Duodenal mucosa (tissue), 2 donors: ENCODE measurements around the gene PTPRCAP.

Experiments
- H3K27ac ChIP-seq: one replicate; pipeline ENCODE4 v1.7.0; 2013; ENCODE audit warnings: low read depth, low read length
- H3K27me3 ChIP-seq, 2 donors: one replicate each; pipeline ENCODE4 v1.7.0; 2013; ENCODE audit warnings: low read length in 2 of 2, control low read depth in 1 of 2; ENCODE audit not compliant: insufficient read depth in 2 of 2, control insufficient read depth in 1 of 2
- H3K36me3 ChIP-seq, 2 donors: one replicate each; pipeline ENCODE4 v1.7.0; 2013; ENCODE audit warnings: low read length in 2 of 2, control low read depth in 1 of 2; ENCODE audit not compliant: insufficient read depth in 2 of 2, control insufficient read depth in 1 of 2
- H3K4me1 ChIP-seq, 2 donors: one replicate each; pipeline ENCODE4 v1.7.0; 2013; ENCODE audit warnings: low read length in 2 of 2, control low read depth in 1 of 2; ENCODE audit not compliant: insufficient read depth in 2 of 2, control insufficient read depth in 1 of 2
- H3K4me3 ChIP-seq, 2 donors: one replicate each; pipeline ENCODE4 v1.7.0; 2013; ENCODE audit warnings: low read length in 2 of 2, low read depth in 1 of 2
- H3K9ac ChIP-seq, 2 donors: one replicate each; pipeline ENCODE4 v1.7.0; 2013; ENCODE audit warnings: low read length in 2 of 2, low read depth in 1 of 2
- H3K9me3 ChIP-seq, 2 donors: one replicate each; pipeline ENCODE4 v1.7.0; 2013; ENCODE audit warnings: low read length in 2 of 2, control low read depth in 1 of 2; ENCODE audit not compliant: control insufficient read depth in 1 of 2

Gene PTPRCAP

GRCh38 chr11:67415501-67416304 lies 21.8 kb downstream of the PTPRCAP start, which contains the start of gene CARNS1:
CARNS1 (plus strand) TSS chr11:67415678; CDS start chr11:67416200, 522 bp downstream.
- Histone ChIP-seq H3K27me3 (peaks cover 6 to 9% of the 10 kb centered on the region in 2 donors), H3K4me3 (peak within 1 kb of the TSS; percentile 4 to 29), H3K36me3 (no peaks in the 10 kb centered on the region), H3K9me3 (no peaks in the 10 kb centered on the region), H3K4me1 (peaks cover 19 to 22% of the 10 kb centered on the region in 2 donors), H3K27ac (no peak within 1 kb of the TSS), H3K9ac (no peak within 1 kb of the TSS)

DNA sequence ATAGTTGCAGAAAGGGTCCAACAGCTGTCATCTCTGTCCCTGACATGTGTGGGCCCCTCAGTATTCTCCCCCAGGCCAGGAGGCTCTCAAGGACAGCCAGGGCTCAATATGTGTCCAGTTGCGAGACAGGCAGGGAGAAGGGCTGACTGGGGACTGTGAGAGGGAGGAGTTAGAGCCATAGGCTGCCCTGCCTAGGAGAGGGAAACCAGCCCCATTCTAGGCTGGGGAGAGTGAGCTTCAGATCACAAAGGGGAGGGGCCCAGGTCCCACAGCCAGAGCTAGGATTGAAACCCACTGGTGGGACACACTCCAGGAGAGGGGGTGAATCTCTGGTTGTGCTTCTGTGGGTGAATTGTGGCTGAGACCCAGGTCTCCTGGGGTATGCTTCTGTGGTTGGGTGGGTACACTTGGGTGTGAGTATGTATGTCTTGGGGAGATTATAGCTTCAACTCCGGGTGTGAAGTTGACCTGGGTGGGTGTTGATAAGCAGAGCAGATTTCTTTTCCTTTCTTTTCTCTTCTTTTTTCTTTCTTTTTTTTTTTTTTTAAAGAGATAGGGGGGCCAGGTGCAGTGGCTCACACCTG lies 24.1 kb downstream of the PTPRCAP start:
- Histone ChIP-seq H3K27me3 (peaks cover 6 to 15% of the 10 kb centered on the region in 2 donors), H3K4me1 (peaks cover 19 to 27% of the 10 kb centered on the region in 2 donors), H3K4me3 (no peak overlapping the region), H3K36me3 (no peaks in the 10 kb centered on the region), H3K9me3 (no peaks in the 10 kb centered on the region), H3K27ac (no peak overlapping the region), H3K9ac (no peak overlapping the region)

DNA sequence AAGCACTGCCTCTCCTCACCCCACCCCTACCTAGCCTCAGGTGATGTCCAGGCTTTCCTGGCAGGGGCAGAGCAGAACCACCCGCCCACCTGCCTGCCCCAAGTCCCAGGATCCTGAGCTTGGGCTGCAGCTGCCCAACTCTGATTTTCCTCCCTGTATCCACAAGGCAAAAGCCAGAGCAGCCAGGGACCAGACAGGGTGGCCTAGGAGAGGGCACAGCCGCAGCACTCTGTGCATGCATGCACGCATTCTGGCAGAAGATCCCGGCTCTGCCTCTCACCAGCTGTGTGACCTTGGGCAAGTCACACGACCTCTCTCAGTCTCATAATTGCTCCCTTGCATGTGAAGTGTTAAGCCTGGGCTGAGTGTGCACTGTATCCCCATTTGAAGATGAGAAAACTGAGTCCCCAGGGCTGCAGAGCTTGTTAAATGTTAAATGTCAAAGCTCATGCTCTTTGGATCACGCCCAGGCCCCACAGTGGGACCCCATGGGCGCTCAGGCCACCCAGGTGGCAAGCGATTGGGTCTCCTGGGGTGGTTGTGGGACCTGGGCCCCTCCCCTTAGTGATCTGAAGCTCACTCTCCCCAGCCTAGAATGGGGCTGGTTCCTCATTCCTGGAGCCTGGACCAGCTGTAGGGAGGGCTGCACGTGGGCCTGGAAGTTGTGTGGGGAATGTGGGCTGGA lies 24.8 kb downstream of the PTPRCAP start:
- Histone ChIP-seq H3K27ac (no peak overlapping the region), H3K9ac (no peak overlapping the region), H3K9me3 (no peaks in the 10 kb centered on the region), H3K27me3 (peaks cover 6 to 15% of the 10 kb centered on the region in 2 donors), H3K4me1 (peaks cover 19 to 33% of the 10 kb centered on the region in 2 donors), H3K36me3 (no peaks in the 10 kb centered on the region), H3K4me3 (no peak overlapping the region)

DNA sequence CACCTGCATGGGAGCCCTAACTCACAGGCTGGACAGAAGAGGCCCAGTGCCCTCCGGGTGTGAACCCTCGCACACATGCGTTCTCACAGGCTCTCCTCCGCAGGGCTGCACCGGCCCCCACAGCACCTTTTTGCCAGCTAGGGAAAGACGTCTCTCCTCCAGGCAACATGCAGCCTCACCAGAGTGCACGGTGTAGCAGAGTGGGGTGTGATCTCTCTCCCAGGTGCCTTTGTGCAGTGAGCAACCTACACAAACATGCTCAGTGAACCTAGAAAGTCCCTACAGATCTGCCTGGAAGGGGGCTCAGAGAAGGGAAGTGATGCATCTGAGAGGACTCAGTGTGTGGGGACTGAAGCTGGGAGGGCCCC lies 25.7 kb downstream of the PTPRCAP start:
- Histone ChIP-seq H3K4me1 (peaks cover 17 to 42% of the 10 kb centered on the region in 2 donors), H3K27me3 (peaks cover 6 to 15% of the 10 kb centered on the region in 2 donors), H3K4me3 (no peak overlapping the region), H3K9ac (no peak overlapping the region), H3K9me3 (no peaks in the 10 kb centered on the region), H3K27ac (no peak overlapping the region), H3K36me3 (no peaks in the 10 kb centered on the region)

DNA sequence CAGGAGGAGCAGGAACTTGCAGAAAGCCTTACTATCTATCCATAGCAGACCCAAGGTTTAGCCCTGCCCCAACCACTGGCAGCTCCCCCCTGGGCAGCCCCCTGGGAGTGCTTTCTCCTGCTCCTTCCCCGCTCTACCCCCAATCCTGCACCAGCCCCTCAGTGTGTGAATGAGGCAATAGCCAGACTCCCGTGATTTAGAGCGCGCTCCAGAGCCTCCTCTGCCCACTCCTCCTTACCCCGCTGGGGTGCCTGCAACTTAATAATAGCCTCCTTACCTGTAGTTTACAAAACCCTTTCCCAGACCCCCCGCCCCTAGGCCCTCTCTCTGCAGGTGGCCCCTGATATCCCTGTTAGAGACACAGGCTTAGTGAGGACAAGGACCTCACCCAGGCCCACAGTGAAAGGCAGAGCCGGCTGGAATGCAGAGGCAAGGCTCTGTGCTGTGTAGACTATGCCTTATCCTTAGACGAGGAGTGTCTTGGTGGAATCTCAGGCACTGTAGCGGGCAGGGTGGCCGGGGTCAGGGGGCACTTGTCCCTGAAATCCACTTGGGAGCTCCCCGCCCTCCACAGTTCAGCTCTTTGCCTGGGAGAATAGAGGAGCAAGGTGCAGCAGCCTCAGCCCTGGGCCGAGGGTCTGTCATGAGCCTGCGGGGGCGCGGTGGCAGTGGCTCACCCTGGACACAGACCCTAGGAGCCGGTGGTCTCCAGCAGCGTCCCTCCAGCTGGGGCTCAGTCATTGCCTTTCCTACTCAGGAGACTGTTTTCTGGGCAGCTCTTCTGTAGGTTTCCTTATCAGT lies 26.3 kb downstream of the PTPRCAP start:
- Histone ChIP-seq H3K4me3 (no peak overlapping the region), H3K9me3 (no peaks in the 10 kb centered on the region), H3K27me3 (peaks cover 6 to 15% of the 10 kb centered on the region in 2 donors), H3K27ac (no peak overlapping the region), H3K36me3 (no peaks in the 10 kb centered on the region), H3K4me1 (peaks cover 14 to 46% of the 10 kb centered on the region in 2 donors), H3K9ac (no peak overlapping the region)

DNA sequence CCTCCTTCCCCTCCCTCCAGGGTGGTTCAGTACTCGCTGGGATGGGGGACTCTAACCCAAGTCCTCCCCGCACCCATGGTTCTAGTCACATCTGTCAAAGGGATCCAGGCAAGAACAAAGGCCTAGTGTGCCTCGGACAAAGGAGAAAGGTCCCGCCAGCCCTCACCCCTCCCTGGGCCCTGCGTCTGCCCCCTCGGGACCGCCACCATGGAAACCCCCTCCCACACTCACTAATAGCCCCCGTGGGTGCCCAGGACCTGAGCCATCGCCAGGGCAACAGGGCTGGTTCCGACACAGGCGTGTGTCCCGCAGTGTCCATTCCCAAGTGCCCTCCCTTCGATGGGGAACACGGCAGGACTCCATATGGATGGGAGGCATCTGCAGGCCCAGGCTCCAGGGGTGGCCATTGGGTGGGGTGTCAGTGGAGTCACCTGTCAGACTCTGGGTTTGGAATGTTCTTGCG lies 27.1 kb downstream of the PTPRCAP start:
- no peaks in the 10 kb centered on the region for H3K36me3 ChIP-seq
- no peaks in the 10 kb centered on the region for H3K9me3 ChIP-seq
- peaks cover 9 to 53% of the 10 kb centered on the region in 2 donors for H3K4me1 ChIP-seq
- H3K27ac ChIP-seq: no peak overlapping the region
- peak overlapping the region in 1 of 2 donors; percentile 13 for H3K4me3 ChIP-seq
- no peak overlapping the region for H3K9ac ChIP-seq
- peaks cover 6 to 15% of the 10 kb centered on the region in 2 donors for H3K27me3 ChIP-seq

DNA sequence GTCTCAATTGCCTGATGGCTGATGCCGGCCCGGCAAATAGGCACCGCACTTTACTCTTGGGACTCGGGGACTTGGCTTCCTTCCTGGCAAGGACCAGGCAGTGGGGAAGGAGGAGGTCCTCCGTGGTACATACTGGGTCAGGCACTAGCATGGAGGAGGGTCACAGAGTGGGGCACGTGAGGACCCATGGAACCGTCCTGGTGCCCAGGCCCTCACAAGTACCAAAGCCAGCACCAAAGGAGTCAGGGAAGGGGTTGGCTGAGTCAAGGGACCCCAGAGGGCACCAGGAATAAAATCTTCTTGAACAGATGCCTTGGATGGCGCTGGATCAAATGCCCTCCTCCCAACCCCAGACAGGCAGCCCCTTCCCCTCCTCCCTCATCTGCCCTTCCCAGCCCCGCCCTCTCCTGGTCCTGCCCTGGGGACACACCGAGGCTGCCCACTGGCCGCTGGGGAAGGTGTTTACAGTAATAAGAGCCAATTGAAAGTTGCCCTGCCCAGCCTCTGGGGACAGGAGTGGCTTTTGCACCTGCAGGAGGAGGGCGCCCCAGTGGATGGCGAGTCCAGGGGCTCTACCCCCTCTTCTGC lies 27.6 kb downstream of the PTPRCAP start:
- H3K36me3 ChIP-seq: no peaks in the 10 kb centered on the region
- H3K27me3 ChIP-seq: peaks cover 6 to 15% of the 10 kb centered on the region in 2 donors
- H3K9ac ChIP-seq: peak overlapping the region in 1 of 2 donors; percentile 10
- H3K27ac ChIP-seq: peak overlapping the region; percentile 39
- peak overlapping the region; percentile 13 to 55 for H3K4me3 ChIP-seq
- H3K9me3 ChIP-seq: no peaks in the 10 kb centered on the region
- H3K4me1 ChIP-seq: peaks cover 5 to 55% of the 10 kb centered on the region in 2 donors

DNA sequence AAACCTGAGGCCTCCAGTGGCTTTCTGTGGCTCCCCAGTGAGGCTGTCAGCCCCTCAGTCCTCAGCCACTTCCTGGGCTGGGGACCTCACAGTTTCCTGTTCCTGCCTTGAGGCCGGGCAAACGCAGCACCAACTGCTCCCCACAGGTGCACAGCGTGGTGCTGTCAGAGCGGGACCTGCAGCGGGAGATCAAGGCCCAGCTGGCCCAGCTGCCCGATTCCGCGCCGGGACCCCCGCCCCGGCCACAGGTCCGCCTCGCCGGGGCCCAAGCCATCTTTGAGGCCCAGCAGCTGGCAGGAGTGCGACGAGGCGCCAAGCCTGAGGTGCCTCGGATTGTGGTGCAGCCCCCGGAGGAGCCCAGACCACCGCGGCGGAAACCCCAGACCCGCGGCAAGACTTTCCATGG lies 28.2 kb downstream of the PTPRCAP start:
- H3K4me1 ChIP-seq: peaks cover 5 to 55% of the 10 kb centered on the region in 2 donors
- H3K9me3 ChIP-seq: no peaks in the 10 kb centered on the region
- peaks cover 6 to 15% of the 10 kb centered on the region in 2 donors for H3K27me3 ChIP-seq
- H3K27ac ChIP-seq: peak overlapping the region; percentile 39
- H3K4me3 ChIP-seq: peak overlapping the region; percentile 13 to 55
- peak overlapping the region; percentile 10 to 25 for H3K9ac ChIP-seq
- no peaks in the 10 kb centered on the region for H3K36me3 ChIP-seq

- H3K9ac ChIP-seq: peak overlapping the region; percentile 25 to 33
- H3K36me3 ChIP-seq: no peaks in the 10 kb centered on the region
- H3K4me3 ChIP-seq: peak overlapping the region; percentile 5 to 7
- H3K27ac ChIP-seq: peak overlapping the region; percentile 32
- peaks cover 6 to 15% of the 10 kb centered on the region in 2 donors for H3K27me3 ChIP-seq
- peaks cover 5 to 55% of the 10 kb centered on the region in 2 donors for H3K4me1 ChIP-seq
- H3K9me3 ChIP-seq: no peaks in the 10 kb centered on the region
Measured at GRCh38 chr11:67408437-67409200, 28.9 kb downstream of the PTPRCAP start.
